NCI-H82 treated with DMSO at 0.1 percent for 48 hours (cell line): ENCODE results near the gene LGALS7B.
"Not testable (repeated sequence)": the region's sequence is repeated elsewhere in the genome, so short reads cannot be mapped to it uniquely, and the experiment has no call there.

Experiments used
- DNase-seq: peaks from one replicate; lab custom pipeline; 2025; ENCODE audit not compliant: unreplicated experiment; lab: John Stamatoyannopoulos, UW

The LGALS7B gene

GRCh38 chr19:38769635-38770211 lies 19.3 kb upstream of the LGALS7B start:
- DNase-seq, result no peak

- DNase-seq, result not testable (repeated sequence)
Measured at GRCh38 chr19:38770228-38770948, 18.6 kb upstream of the LGALS7B start.

GRCh38 chr19:38770949-38771275 lies 18.1 kb upstream of the LGALS7B start:
- DNase-seq, result not testable (repeated sequence)

GRCh38 chr19:38771569-38771968 lies 17.4 kb upstream of the LGALS7B start:
- not testable (repeated sequence) for DNase-seq

- no peak for DNase-seq
Measured at GRCh38 chr19:38773469-38774177, 15.4 kb upstream of the LGALS7B start, which contains the start of gene LGALS7. TSS of gene LGALS7 (minus strand) at chr19:38773517. CDS start at chr19:38773492, 25 bp downstream.

- no peak for DNase-seq
Measured at GRCh38 chr19:38774181-38774950, 14.6 kb upstream of the LGALS7B start.

GRCh38 chr19:38778733-38779132 lies 10.3 kb upstream of the LGALS7B start:
- DNase-seq, result no peak

GRCh38 chr19:38780443-38780842 lies 8.6 kb upstream of the LGALS7B start:
- DNase-seq, result no peak

- no peak for DNase-seq
Measured at GRCh38 chr19:38781058-38781457, 7.9 kb upstream of the LGALS7B start.

GRCh38 chr19:38782212-38782611 lies 6.8 kb upstream of the LGALS7B start:
- not testable (repeated sequence) for DNase-seq

GRCh38 chr19:38784224-38784623 lies 4.8 kb upstream of the LGALS7B start:
- no peak for DNase-seq

- no peak for DNase-seq
Measured at GRCh38 chr19:38785187-38785699, 3.8 kb upstream of the LGALS7B start.

GRCh38 chr19:38786061-38786460 lies 2.9 kb upstream of the LGALS7B start:
- not testable (repeated sequence) for DNase-seq

GRCh38 chr19:38786572-38787265 lies 2.3 kb upstream of the LGALS7B start:
- DNase-seq, result no peak

GRCh38 chr19:38790507-38791403 lies 1.8 kb downstream of the LGALS7B start:
- DNase-seq, result not testable (repeated sequence)

GRCh38 chr19:38791451-38792064 lies 2.6 kb downstream of the LGALS7B start:
- DNase-seq, result not testable (repeated sequence)

GRCh38 chr19:38792250-38793111 lies 3.5 kb downstream of the LGALS7B start:
- DNase-seq, result no peak

GRCh38 chr19:38793177-38793576 lies 4.2 kb downstream of the LGALS7B start:
- DNase-seq, result no peak
